GM23338 (cell line): ENCODE data around the gene CDK18. TPM values are rescaled to one million over a fixed set of nuclear protein-coding genes. Genes with fewer than 3 reads are reported as not detected.

ENCODE experiments used
- ATAC-seq: fragments of 200-7000 bp; cut with Tn5 transposase; 3 replicates; pipeline ENCODE4 v1.9.1; 2020
- DNase-seq: peaks from one replicate; pipeline ENCODE4 v3.0.0-alpha.2; 2015; ENCODE audit warnings: low spot score
- H2AFZ ChIP-seq: fragments of 200-600 bp; sonication (generic); 2 replicates; pipeline ENCODE4 v1.8.0; 2016; ENCODE audit warnings: antibody characterized with exemption, mild to moderate bottlenecking, moderate library complexity
- H3F3A ChIP-seq: fragments of 200-600 bp; sonication (generic); replicated peaks from 2 replicates; pipeline ENCODE4 v1.8.0; 2017; ENCODE audit warnings: antibody characterized with exemption, mixed run types, low read depth
- H3K27ac ChIP-seq: fragments of 200-600 bp; sonication (generic); 2 replicates; pipeline ENCODE4 v1.6.1; 2016; ENCODE audit warnings: low read depth
- H3K27me3 ChIP-seq: fragments of 200-600 bp; sonication (generic); 2 replicates; pipeline ENCODE4 v1.8.0; 2016; ENCODE audit warnings: mild to moderate bottlenecking, mixed run types, moderate library complexity; ENCODE audit not compliant: insufficient read depth
- H3K36me3 ChIP-seq: fragments of 200-600 bp; sonication (generic); 2 replicates; pipeline ENCODE4 v1.8.0; 2016; ENCODE audit warnings: mild to moderate bottlenecking; ENCODE audit not compliant: insufficient read depth
- H3K4me1 ChIP-seq: fragments of 200-600 bp; sonication (generic); 2 replicates; pipeline ENCODE4 v1.8.0; 2016; ENCODE audit warnings: mild to moderate bottlenecking, moderate library complexity; ENCODE audit not compliant: insufficient read depth
- H3K4me2 ChIP-seq: fragments of 200-600 bp; sonication (generic); 2 replicates; pipeline ENCODE4 v1.7.1; 2017; ENCODE audit warnings: mixed run types
- H3K4me3 ChIP-seq: fragments of 200-600 bp; sonication (generic); 2 replicates; pipeline ENCODE4 v1.6.1; 2016; ENCODE audit warnings: mixed run types
- H3K79me2 ChIP-seq: fragments of 200-600 bp; sonication (generic); replicated peaks from 2 replicates; pipeline ENCODE4 v1.8.0; 2017; ENCODE audit warnings: mild to moderate bottlenecking; ENCODE audit not compliant: insufficient read depth
- H3K9me2 ChIP-seq: fragments of 200-600 bp; sonication (generic); 2 replicates; pipeline ENCODE4 v1.8.0; 2017; ENCODE audit not compliant: insufficient read depth
- H4K20me1 ChIP-seq: fragments of 200-600 bp; sonication (generic); replicated peaks from 2 replicates; pipeline ENCODE4 v1.8.0; 2017; ENCODE audit warnings: mild to moderate bottlenecking; ENCODE audit not compliant: insufficient read depth
- H3K27ac Mint-ChIP-seq: 2 replicates; pipeline ENCODE4 v1.8.0; 2020; ENCODE audit warnings: inconsistent platforms, mild to moderate bottlenecking, moderate library complexity, mixed read lengths
- H3K27me3 Mint-ChIP-seq: 3 replicates; pipeline ENCODE4 v1.8.0; 2022; ENCODE audit warnings: low read depth, mild to moderate bottlenecking, moderate library complexity, mixed read lengths, inconsistent platforms; ENCODE audit not compliant: insufficient read depth, poor library complexity
- H3K36me3 Mint-ChIP-seq: 3 replicates; pipeline ENCODE4 v1.8.0; 2021; ENCODE audit warnings: low read depth, mild to moderate bottlenecking, inconsistent platforms, moderate library complexity, mixed read lengths
- H3K4me1 Mint-ChIP-seq: 3 replicates; pipeline ENCODE4 v1.8.0; 2020; ENCODE audit warnings: mild to moderate bottlenecking, inconsistent platforms, mixed read lengths
- H3K4me3 Mint-ChIP-seq: 3 replicates; pipeline ENCODE4 v1.8.0; 2021; ENCODE audit warnings: moderate library complexity, mild to moderate bottlenecking, inconsistent platforms, mixed read lengths
- H3K9me3 Mint-ChIP-seq: 3 replicates; pipeline ENCODE4 v1.8.0; 2020; ENCODE audit warnings: moderate library complexity, mild to moderate bottlenecking, inconsistent platforms, mixed read lengths
- CREB1 ChIP-seq: fragments of 250-450 bp; sonication (Bioruptor Pico); IDR thresholded peaks from 2 replicates; pipeline ENCODE4 v1.5.0; 2020; ENCODE audit warnings: low read depth, mild to moderate bottlenecking, moderate library complexity
- EZH2 ChIP-seq: fragments of 200-600 bp; sonication (generic); IDR thresholded peaks from one replicate; pipeline ENCODE4 v1.8.0; 2017; ENCODE audit warnings: antibody characterized with exemption, mild to moderate bottlenecking, low read depth; ENCODE audit not compliant: unreplicated experiment
- EZH2phosphoT487 ChIP-seq: fragments of 200-600 bp; sonication (generic); IDR thresholded peaks from one replicate; pipeline ENCODE4 v1.8.1; 2018; ENCODE audit warnings: antibody characterized with exemption; ENCODE audit not compliant: unreplicated experiment
- JUNB ChIP-seq: IDR thresholded peaks from one replicate; pipeline ENCODE4 v1.6.1; 2016; ENCODE audit warnings: antibody characterized with exemption; ENCODE audit not compliant: unreplicated experiment
- NANOG ChIP-seq: IDR thresholded peaks from 2 replicates; pipeline ENCODE4 v1.6.1; 2016; ENCODE audit warnings: antibody characterized with exemption, borderline replicate concordance
- POLR2AphosphoS5 ChIP-seq: IDR thresholded peaks from 2 replicates; pipeline ENCODE4 v1.6.1; 2016; ENCODE audit warnings: antibody characterized with exemption, low read depth
- REST ChIP-seq: IDR thresholded peaks from one replicate; pipeline ENCODE4 v1.6.1; 2018; ENCODE audit warnings: antibody characterized with exemption; ENCODE audit not compliant: unreplicated experiment
- STAT1 ChIP-seq: IDR thresholded peaks from one replicate; pipeline ENCODE4 v1.6.1; 2016; ENCODE audit warnings: antibody characterized with exemption; ENCODE audit not compliant: unreplicated experiment
- ZNF114 ChIP-seq: fragments of 250-450 bp; sonication (Bioruptor Pico); IDR thresholded peaks from 2 replicates; pipeline ENCODE4 v1.5.0; 2020; ENCODE audit warnings: mild to moderate bottlenecking, moderate library complexity
- ZNF331 ChIP-seq: fragments of 250-450 bp; sonication (Bioruptor Pico); IDR thresholded peaks from 2 replicates; pipeline ENCODE4 v1.5.0; 2020; ENCODE audit warnings: low read depth, mild to moderate bottlenecking, moderate library complexity
- polyA plus RNA-seq: library from polyadenylated mRNA; unstranded; fragments of >200 nt; fragmentation: Nextera tagmentation; extraction: Ambion mirVana; gene quantifications from 2 replicates; pipeline ENCODE4 v1.2.1, GENCODE V29; 2016
- total RNA-seq: library from RNA; depleted of rRNA; stranded (reverse); fragments of >200 nt; shearing (Covaris generic); gene quantifications from 2 replicates; pipeline ENCODE4 v1.2.3, GENCODE V29; 2014
- TF ChIP-seq, protein P1 (sequence below), 2 experiments: fragments of 200-600 bp in 1 of 2; sonication (generic) in 1 of 2; conservative IDR thresholded peaks; 2 replicates each; pipeline versions ENCODE4 v1.5.1 to v1.6.1; 2016 to 2017; ENCODE audit warnings: antibody characterized with exemption in 2 of 2, low read depth in 2 of 2, mild to moderate bottlenecking in 2 of 2, moderate library complexity in 1 of 2
- TF ChIP-seq, protein P2 (sequence below): IDR thresholded peaks from 2 replicates; pipeline ENCODE4 v1.6.1; 2016; ENCODE audit warnings: antibody characterized with exemption
- TF ChIP-seq, protein P3 (sequence below): fragments of 250-450 bp; sonication (Bioruptor Pico); IDR thresholded peaks from 2 replicates; pipeline ENCODE4 v1.5.0; 2020; ENCODE audit warnings: mild to moderate bottlenecking, moderate library complexity

CDK18 gene
- total and polyA plus RNA-seq, 2 experiments from 2014 or later, result 21.1 to 46.5 TPM

DNA sequence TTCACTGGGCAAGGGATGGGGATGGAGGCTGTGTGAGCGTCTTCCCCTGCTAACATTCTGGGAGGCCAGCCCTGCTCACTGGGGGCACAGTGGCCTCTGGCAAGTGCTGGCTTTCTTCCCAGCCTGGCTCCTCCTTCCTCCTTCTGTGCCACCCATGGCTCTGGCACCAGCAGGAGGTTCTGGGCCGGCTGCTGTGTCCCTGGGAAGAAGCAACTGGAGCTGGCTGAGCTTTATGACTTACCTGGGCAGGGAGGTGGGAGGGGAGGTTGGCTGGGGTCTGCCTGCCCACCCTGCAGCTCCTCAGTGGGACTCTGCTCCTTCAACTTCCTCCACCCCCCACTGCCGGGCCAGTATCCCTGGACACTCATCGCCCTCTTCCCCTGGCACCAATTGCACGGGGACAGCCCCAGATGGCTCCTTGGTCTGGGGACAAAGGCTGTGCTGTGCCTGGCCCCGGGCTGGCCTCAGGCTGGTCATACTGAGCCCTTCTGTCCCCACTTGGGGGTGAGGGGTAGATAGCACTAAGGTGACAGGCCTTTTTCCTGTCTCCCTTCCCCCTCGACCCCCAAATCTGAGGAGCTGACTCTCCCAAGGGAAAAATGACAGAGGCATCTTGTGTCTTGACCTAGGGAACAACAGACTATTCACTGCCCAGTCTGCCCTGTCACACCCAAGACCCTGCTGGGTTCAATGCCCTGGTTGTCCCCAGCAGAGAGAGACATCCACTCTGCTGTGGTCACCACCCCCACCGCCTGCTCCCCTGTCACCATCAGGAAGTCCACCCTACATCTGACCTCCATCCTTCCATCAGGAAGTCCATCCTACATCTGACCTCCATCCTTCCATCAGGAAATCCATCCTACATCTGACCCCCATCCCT, 14.4 kb downstream of the CDK18 start:
- H3K36me3 Mint-ChIP-seq, result peaks cover 12% of the 10 kb centered on the region
- peak overlapping the region; percentile 24; the same call in 1 of the 2 replicates for H3K4me3 ChIP-seq
- H3K9me3 Mint-ChIP-seq, result no peaks in the 10 kb centered on the region; the same call in 2 of the 3 replicates
- DNase-seq (no peak), ATAC-seq (no peak)
- no peak overlapping the region for H2AFZ ChIP-seq
- H3K4me1 Mint-ChIP-seq, result peaks cover 75% of the 10 kb centered on the region
- H3K36me3 ChIP-seq, result no peaks in the 10 kb centered on the region
- no peaks in the 10 kb centered on the region for H3K79me2 ChIP-seq
- peaks cover 22% of the 10 kb centered on the region for H3K27me3 Mint-ChIP-seq
- H3K9me2 ChIP-seq, result 0 out of 2 replicates have a peak, but pooled peaks cover 4% of the 10 kb centered on the region
- TF ChIP-seq CREB1 (CRISPR knock-in tag) (no peak), EZH2 (no peak), ZNF331 (CRISPR knock-in tag) (no peak), JUNB (no peak), NANOG (no peak), STAT1 (no peak), POLR2AphosphoS5 (no peak), REST (no peak), ZNF114 (no peak), EZH2phosphoT487 (no peak)
- TF ChIP-seq, protein P1, sequence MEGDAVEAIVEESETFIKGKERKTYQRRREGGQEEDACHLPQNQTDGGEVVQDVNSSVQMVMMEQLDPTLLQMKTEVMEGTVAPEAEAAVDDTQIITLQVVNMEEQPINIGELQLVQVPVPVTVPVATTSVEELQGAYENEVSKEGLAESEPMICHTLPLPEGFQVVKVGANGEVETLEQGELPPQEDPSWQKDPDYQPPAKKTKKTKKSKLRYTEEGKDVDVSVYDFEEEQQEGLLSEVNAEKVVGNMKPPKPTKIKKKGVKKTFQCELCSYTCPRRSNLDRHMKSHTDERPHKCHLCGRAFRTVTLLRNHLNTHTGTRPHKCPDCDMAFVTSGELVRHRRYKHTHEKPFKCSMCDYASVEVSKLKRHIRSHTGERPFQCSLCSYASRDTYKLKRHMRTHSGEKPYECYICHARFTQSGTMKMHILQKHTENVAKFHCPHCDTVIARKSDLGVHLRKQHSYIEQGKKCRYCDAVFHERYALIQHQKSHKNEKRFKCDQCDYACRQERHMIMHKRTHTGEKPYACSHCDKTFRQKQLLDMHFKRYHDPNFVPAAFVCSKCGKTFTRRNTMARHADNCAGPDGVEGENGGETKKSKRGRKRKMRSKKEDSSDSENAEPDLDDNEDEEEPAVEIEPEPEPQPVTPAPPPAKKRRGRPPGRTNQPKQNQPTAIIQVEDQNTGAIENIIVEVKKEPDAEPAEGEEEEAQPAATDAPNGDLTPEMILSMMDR (conservative IDR thresholded peaks at IDR 0.05; ENCODE audit: low read depth in 2 of 2), result no peak
- TF ChIP-seq, protein P2, sequence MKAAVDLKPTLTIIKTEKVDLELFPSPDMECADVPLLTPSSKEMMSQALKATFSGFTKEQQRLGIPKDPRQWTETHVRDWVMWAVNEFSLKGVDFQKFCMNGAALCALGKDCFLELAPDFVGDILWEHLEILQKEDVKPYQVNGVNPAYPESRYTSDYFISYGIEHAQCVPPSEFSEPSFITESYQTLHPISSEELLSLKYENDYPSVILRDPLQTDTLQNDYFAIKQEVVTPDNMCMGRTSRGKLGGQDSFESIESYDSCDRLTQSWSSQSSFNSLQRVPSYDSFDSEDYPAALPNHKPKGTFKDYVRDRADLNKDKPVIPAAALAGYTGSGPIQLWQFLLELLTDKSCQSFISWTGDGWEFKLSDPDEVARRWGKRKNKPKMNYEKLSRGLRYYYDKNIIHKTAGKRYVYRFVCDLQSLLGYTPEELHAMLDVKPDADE, result no peak
- TF ChIP-seq, protein P3, sequence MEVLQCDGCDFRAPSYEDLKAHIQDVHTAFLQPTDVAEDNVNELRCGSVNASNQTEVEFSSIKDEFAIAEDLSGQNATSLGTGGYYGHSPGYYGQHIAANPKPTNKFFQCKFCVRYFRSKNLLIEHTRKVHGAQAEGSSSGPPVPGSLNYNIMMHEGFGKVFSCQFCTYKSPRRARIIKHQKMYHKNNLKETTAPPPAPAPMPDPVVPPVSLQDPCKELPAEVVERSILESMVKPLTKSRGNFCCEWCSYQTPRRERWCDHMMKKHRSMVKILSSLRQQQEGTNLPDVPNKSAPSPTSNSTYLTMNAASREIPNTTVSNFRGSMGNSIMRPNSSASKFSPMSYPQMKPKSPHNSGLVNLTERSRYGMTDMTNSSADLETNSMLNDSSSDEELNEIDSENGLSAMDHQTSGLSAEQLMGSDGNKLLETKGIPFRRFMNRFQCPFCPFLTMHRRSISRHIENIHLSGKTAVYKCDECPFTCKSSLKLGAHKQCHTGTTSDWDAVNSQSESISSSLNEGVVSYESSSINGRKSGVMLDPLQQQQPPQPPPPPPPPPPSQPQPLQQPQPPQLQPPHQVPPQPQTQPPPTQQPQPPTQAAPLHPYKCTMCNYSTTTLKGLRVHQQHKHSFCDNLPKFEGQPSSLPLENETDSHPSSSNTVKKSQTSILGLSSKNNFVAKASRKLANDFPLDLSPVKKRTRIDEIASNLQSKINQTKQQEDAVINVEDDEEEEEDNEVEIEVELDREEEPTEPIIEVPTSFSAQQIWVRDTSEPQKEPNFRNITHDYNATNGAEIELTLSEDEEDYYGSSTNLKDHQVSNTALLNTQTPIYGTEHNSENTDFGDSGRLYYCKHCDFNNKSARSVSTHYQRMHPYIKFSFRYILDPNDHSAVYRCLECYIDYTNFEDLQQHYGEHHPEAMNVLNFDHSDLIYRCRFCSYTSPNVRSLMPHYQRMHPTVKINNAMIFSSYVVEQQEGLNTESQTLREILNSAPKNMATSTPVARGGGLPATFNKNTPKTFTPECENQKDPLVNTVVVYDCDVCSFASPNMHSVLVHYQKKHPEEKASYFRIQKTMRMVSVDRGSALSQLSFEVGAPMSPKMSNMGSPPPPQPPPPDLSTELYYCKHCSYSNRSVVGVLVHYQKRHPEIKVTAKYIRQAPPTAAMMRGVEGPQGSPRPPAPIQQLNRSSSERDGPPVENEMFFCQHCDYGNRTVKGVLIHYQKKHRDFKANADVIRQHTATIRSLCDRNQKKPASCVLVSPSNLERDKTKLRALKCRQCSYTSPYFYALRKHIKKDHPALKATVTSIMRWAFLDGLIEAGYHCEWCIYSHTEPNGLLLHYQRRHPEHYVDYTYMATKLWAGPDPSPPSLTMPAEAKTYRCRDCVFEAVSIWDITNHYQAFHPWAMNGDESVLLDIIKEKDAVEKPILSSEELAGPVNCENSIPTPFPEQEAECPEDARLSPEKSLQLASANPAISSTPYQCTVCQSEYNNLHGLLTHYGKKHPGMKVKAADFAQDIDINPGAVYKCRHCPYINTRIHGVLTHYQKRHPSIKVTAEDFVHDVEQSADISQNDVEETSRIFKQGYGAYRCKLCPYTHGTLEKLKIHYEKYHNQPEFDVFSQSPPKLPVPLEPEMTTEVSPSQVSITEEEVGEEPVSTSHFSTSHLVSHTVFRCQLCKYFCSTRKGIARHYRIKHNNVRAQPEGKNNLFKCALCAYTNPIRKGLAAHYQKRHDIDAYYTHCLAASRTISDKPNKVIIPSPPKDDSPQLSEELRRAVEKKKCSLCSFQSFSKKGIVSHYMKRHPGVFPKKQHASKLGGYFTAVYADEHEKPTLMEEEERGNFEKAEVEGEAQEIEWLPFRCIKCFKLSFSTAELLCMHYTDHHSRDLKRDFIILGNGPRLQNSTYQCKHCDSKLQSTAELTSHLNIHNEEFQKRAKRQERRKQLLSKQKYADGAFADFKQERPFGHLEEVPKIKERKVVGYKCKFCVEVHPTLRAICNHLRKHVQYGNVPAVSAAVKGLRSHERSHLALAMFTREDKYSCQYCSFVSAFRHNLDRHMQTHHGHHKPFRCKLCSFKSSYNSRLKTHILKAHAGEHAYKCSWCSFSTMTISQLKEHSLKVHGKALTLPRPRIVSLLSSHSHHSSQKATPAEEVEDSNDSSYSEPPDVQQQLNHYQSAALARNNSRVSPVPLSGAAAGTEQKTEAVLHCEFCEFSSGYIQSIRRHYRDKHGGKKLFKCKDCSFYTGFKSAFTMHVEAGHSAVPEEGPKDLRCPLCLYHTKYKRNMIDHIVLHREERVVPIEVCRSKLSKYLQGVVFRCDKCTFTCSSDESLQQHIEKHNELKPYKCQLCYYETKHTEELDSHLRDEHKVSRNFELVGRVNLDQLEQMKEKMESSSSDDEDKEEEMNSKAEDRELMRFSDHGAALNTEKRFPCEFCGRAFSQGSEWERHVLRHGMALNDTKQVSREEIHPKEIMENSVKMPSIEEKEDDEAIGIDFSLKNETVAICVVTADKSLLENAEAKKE, result no peak
- H3K27ac ChIP-seq, result peak overlapping the region; percentile 84; the same call in 1 of the 2 replicates
- H3K27ac Mint-ChIP-seq, result peak overlapping the region; percentile 93
- peaks cover 44% of the 10 kb centered on the region for H3K4me1 ChIP-seq
- peaks cover 3% of the 10 kb centered on the region; the same call in 1 of the 2 replicates for H3F3A ChIP-seq
- H4K20me1 ChIP-seq, result peaks cover 14% of the 10 kb centered on the region
- no peaks in the 10 kb centered on the region for H3K27me3 ChIP-seq
- peak overlapping the region; percentile 69; the same call in 1 of the 2 replicates for H3K4me2 ChIP-seq
- peak overlapping the region; percentile 35 for H3K4me3 Mint-ChIP-seq
